Stimulated activated CD8-positive, alpha-beta memory T cell treated with anti-CD3 and anti-CD28 coated beads, Interleukin-7, amount 100 ng/mL, for 24 hours (primary cell): ENCODE measurements around the gene FITM1.
"Not testable (repeated sequence)": the region's sequence is repeated elsewhere in the genome, so short reads cannot be mapped to it uniquely, and the experiment has no call there.

Source experiments
- DNase-seq: peaks from one replicate; pipeline ENCODE4 v3.0.0-alpha.2; 2020; ENCODE audit warnings: low read depth

FITM1 gene

GRCh38 chr14:24098229-24098926 is 32.1 kb upstream of the FITM1 start:
- DNase-seq = no peak

DNA sequence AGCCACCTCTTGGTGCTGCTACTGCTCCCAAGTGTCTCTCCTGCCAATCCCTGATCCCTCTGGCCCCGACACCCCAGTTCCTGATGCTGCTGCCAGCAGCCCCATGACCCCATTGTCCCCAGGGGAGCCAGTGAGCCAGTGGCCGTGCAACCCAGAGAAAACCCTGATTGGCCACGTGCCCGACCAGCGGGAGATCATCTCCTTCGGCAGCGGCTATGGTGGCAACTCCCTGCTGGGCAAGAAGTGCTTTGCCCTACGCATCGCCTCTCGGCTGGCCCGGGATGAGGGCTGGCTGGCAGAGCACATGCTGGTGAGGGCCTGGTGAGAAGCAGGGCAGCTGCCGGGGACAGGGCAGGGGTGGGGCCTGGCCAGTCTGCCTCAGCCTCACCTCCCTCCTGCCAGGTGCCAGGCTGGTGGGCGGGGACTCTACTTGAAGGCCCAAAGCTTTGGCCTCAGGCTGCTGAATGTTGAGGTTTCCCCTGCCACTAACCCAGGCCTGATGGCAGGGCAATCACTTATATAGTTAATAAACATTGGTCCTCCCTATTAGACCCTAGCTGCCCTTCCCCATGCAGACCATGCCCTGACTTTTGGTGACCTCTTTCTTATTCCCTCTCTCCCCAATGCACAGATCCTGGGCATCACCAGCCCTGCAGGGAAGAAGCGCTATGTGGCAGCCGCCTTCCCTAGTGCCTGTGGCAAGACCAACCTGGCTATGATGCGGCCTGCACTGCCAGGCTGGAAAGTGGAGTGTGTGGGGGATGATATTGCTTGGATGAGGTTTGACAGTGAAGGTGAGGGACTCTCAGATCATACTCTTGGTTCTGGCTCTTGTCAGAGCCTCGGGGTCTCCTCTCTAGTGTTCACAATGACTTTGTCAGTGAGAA is 31.3 kb upstream of the FITM1 start:
- DNase-seq = no peak

DNA sequence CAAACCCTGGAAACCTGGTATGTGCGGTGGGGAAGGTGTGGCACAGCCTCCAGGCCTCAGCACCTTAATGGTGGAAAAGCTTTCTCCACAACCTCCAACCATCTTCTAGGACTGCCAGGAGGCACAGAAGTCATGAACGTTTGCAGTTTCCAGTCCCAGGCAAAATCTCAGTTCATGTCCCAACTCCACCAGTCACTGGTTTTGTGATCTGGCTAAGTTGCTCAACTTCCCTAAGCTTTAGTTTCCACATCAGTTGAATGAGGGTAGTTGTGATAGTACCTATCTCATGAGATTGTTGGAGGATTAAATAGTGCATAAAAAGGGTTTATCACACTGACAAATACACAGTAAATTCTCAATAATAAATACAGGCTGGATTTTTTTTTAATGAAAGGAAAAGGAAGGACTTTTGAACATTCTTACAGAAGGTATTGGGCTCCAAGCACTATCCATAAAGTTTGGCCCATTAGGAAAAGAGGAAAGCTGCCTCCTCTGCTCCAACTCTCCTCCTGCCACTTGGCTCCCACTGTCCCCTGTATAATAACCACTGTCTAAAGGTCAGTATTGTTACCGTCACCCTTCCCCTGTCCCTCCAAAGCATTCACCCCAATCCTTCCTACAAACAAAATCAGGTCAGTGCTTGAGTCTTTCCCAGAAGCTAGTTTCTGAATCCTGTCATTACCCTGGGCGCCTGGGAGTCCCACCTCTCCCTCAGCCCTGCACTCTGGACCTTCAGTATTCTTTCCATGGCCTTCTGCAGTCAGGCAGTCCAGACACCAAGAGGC is 30.1 kb upstream of the FITM1 start:
- DNase-seq = no peak

- no peak for DNase-seq
Observed at GRCh38 chr14:24100982-24101494, 29.4 kb upstream of the FITM1 start.

- no peak for DNase-seq
Observed at GRCh38 chr14:24102357-24103048, 28.0 kb upstream of the FITM1 start.

DNA sequence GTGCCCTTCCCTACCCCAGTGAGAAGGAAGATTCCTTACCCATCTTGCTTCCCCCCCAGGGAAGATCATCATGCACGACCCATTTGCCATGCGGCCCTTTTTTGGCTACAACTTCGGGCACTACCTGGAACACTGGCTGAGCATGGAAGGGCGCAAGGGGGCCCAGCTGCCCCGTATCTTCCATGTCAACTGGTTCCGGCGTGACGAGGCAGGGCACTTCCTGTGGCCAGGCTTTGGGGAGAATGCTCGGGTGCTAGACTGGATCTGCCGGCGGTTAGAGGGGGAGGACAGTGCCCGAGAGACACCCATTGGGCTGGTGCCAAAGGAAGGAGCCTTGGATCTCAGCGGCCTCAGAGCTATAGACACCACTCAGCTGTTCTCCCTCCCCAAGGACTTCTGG is 27.0 kb upstream of the FITM1 start:
- DNase-seq = no peak

GRCh38 chr14:24105609-24106239 is 24.7 kb upstream of the FITM1 start:
- not testable (repeated sequence) for DNase-seq

DNA sequence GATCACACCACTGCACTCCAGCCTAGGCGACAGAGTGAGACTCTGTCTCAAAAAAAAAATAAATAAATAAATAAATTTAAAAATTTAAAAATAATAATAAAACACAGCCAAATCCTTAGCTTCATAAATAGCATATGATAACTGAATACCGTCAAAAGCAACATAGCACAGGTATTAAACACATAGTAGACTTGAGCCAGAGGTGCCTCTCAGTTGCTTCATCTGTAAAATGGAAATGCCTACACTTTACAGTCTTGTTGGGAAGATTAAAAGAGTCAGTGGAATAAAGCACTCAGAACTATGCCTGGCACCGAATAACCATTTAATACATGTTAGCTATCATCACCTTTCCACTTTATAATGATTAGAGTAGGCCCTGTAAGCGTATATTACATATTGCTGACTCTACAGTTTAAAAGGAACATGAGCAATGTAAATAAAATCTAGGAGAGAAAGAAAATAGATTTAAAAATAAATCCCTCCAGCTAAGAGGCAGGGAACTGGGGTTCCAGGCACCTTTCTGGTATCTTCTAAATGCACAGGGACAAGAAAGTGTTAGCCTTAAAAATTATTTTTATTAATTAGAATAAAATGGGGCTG is 23.7 kb upstream of the FITM1 start:
- no peak for DNase-seq

GRCh38 chr14:24108336-24108874 is 22.1 kb upstream of the FITM1 start:
- DNase-seq = no peak

DNA sequence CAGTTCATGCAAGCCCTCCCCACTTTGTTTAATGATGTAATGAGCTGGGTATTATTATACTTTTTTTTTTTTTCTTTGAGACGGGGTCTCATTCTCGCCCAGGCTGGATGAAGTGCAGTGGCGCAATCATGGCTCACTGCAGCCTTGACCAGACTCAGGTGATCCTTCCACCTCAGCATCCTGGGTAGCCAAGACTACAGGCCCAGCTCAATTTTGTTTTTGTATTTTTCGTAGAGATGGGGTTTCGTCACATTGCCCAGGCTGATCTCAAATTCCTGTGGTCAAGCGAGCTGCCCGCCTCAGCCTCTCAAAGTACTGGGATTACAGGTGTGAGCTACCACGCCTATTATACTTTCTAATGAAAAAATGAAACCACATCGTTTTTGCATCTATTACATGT is 20.4 kb upstream of the FITM1 start:
- no peak for DNase-seq

- no peak for DNase-seq
Observed at GRCh38 chr14:24110523-24110922, 19.9 kb upstream of the FITM1 start.

GRCh38 chr14:24113379-24113800 is 17.1 kb upstream of the FITM1 start:
- no peak for DNase-seq

DNA sequence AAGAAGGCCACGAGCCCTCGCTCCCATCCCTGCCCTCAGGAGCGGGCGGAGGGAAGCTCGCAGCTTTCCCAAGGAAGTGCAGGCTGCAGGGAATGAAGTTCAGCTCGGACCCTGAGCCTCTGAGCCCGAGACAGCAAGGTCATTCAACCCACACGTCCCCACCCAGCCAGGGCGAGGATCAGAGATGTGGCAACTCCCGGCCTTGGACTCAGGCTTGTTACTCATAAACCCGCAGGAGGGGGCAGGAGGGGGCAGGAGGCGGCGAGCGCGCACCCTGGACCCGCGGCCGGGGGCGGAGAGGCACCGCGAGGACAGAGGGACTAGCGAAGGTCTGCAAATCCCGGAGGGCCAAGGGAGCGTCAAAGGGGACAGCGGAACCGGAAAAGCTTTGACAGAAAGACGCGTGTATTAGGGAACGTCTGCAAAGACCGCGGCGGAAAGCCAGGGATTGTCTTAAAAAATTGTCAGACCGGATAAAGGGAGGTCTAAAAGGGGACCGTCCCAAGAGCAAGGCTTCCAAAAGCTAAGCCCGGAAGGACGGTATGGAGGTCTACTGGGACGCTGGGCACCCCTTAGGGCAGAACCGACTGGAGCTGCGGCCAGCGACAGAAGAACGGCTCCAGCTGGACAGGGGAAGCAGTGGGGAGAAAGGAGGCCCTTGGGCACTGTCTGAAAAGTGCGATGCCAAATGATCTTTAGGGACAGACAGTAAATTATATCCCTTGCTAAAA is 16.5 kb upstream of the FITM1 start:
- DNase-seq = peak; percentile 55

DNA sequence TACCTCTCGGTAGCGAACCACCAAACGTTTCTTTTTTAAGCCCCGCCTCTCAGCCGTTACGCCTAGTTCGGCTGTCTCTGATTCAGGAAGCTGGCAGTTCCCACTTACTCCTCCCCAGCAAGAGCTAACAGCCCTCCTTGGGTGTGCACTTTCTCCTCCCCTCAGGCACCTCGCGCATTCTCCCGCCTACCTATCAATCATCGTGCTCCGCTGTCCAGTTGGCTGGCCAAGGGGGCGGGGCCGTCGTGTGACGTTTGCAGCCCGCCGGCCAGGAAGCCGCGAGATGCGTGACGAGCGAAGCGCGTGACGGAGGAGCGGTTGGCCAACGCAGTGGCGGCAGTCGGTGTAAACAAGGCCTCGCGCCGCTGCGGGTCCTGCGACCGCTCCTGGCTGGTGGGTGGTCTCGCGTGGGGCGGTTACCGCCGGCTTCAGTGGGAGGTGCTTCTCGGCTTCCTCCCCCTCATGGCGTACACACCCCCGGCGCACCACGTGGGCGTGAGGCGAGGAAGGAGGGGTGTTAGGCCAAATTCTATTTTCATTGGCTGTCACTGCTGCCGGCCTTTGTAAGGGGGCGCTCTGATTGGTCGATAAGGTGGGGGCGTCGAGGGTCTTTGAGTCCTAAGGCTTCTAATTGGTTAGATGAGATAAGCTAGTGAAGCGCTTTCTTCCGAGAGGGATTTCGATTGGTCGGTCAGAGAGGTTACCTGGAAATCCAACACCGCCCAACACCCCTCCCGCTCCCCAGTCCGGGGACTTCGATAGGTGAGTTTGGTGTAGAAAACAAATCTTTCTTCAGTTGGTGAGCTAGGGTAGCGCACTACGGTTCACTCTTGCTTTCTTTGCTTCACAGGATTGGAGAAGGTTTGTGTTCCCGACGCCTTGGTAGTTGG is 15.7 kb upstream of the FITM1 start, which contains the start of the genes DCAF11 and NRL:
TSS of gene DCAF11 (plus strand) at position 246 of the 890 bp plus-strand sequence. CDS start 818 bp downstream, outside the sequence.
TSS of gene NRL (minus strand) at position 418 of the 890 bp plus-strand sequence. CDS start 32,101 bp downstream, outside the sequence.
- DNase-seq = peak; percentile 94

- DNase-seq = no peak
Observed at GRCh38 chr14:24115422-24116127, 14.9 kb upstream of the FITM1 start.

DNA sequence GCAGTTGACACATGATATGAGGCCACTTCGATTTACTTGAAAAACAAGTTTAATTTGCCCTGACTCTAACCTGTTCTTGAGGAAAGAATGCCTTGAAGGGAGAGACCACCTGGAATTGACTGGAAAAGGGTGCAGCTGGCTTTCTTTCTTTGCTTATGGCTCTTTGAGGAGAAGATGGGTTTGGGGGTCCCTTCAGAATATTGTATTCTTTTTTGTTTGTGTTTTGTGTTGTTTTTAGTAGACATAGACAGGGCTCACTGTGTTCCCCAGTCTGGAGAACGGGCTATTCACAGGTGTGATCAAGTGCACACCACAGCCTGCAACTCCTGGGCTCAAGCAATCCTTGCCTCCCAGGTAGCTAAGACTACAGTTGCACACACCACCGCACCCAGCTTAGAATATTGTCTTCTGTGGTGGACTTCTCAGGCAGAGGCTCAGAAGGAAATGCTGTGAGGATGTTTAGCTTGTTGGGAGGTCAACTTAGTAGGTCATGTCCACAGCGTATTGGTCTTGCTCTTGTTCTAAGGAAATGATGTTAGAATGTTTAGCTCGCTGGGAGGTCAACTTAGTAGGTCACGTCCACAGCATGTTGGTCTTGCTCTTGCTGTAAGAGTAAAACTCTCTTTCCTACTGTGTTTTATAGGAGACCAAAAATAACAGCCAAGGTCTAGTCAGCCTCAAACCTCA is 14.2 kb upstream of the FITM1 start:
- DNase-seq = no peak

DNA sequence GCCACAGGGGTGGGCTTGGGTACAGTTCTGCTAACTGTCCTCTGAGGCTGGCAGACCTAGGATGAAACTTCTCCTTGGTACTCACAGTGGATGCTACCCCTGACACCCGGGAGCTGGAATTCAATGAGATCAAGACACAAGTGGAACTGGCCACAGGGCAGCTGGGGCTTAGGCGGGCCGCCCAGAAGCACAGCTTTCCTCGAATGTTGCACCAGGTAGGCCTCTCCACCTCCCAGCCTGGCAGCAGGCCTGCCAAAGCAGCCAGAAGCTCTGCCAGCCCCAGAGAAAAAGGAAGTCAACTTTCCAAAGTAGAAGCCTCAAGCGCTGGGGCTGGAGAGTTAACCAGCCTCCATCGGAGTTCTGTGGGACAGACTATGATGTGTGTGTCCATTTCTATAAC is 13.3 kb upstream of the FITM1 start:
- DNase-seq = no peak
